ENCODE results near the gene ZNF276. TPM values are rescaled to one million over a fixed set of nuclear protein-coding genes. Genes with fewer than 3 reads are reported as not detected.
"Not testable (repeated sequence)": the region's sequence is repeated elsewhere in the genome, so short reads cannot be mapped to it uniquely, and the experiment has no call there.

ZNF276 gene
- total RNA-seq, 4 donors from 2014 or later = 16.1 to 19.2 (median 17.2) TPM

DNA sequence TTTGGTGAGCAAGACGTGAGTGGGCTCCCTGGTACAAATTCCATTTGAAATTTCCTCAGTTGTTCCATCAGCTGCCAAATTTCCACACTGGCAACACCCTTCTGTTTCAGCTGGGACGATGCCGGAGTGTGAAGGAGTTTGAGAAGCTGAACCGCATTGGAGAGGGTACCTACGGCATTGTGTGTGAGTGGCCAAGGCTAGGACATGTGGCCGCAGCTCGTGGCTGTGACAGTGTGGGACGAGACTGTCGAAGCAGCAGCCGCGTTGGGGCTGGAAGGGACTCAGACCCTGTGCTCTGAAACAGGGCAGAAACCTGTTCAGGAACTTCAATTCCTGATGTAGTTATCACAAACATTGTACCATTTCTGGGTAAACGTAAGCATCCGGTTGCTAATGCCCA is 32.2 kb upstream of the ZNF276 start:
- Histone ChIP-seq H3K9me3 (no peaks in the 10 kb centered on the region), H3K4me3 (no peak overlapping the region), H3K4me1 (peaks cover 9 to 21% (median 18%) of the 10 kb centered on the region in 4 donors), H3K27me3 (no peaks in the 10 kb centered on the region), H3K36me3 (peaks cover 26 to 52% (median 45%) of the 10 kb centered on the region in 4 donors), H3K27ac (replicated peaks in 1 of 4) (no peak overlapping the region)
- no peak for DNase-seq (ENCODE audit: extremely low spot score)
- WGBS = 92% methylated on average over 13 of the region's 13 CpGs
- intact Hi-C loops (cut with DNase I) = no loop called here
- TF ChIP-seq EP300 (IDR thresholded peaks at IDR 0.05) (no peak), POLR2A (IDR thresholded peaks at IDR 0.05; ENCODE audit: low read depth) (no peak), POLR2AphosphoS5 (IDR thresholded peaks at IDR 0.05) (no peak)
- TF ChIP-seq, protein P1, sequence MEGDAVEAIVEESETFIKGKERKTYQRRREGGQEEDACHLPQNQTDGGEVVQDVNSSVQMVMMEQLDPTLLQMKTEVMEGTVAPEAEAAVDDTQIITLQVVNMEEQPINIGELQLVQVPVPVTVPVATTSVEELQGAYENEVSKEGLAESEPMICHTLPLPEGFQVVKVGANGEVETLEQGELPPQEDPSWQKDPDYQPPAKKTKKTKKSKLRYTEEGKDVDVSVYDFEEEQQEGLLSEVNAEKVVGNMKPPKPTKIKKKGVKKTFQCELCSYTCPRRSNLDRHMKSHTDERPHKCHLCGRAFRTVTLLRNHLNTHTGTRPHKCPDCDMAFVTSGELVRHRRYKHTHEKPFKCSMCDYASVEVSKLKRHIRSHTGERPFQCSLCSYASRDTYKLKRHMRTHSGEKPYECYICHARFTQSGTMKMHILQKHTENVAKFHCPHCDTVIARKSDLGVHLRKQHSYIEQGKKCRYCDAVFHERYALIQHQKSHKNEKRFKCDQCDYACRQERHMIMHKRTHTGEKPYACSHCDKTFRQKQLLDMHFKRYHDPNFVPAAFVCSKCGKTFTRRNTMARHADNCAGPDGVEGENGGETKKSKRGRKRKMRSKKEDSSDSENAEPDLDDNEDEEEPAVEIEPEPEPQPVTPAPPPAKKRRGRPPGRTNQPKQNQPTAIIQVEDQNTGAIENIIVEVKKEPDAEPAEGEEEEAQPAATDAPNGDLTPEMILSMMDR (IDR thresholded peaks at IDR 0.05) = no peak

DNA sequence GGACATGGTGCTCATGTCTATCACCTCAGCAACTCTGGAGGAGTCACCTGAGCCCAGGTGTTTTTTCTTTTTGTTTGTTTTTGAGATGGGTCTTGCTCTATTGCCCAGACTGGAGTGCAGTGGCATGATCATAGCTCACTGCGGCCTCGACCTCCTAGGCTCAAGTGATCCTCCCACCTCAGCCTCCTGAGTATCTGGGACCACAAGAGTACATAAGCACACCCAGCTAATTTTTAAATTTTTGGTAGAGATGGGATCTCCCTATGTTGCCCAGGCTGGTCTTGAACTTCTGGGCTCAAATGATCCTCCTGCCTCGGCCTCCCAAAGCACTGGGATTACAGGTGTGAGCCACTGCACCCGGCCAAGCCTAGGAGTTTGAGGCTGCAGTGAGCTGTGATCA is 31.7 kb upstream of the ZNF276 start:
- Histone ChIP-seq H3K36me3 (peaks cover 30 to 57% (median 50%) of the 10 kb centered on the region in 4 donors), H3K4me1 (peaks cover 9 to 21% (median 18%) of the 10 kb centered on the region in 4 donors)
- H3K4me3 ChIP-seq; H3K27me3 ChIP-seq; intact Hi-C loops (cut with DNase I); H3K27ac ChIP-seq (replicated peaks in 1 of 4); H3K9me3 ChIP-seq; DNase-seq (ENCODE audit: extremely low spot score): not testable (repeated sequence)
- 70% methylated on average over 4 of the region's 4 CpGs for WGBS

DNA sequence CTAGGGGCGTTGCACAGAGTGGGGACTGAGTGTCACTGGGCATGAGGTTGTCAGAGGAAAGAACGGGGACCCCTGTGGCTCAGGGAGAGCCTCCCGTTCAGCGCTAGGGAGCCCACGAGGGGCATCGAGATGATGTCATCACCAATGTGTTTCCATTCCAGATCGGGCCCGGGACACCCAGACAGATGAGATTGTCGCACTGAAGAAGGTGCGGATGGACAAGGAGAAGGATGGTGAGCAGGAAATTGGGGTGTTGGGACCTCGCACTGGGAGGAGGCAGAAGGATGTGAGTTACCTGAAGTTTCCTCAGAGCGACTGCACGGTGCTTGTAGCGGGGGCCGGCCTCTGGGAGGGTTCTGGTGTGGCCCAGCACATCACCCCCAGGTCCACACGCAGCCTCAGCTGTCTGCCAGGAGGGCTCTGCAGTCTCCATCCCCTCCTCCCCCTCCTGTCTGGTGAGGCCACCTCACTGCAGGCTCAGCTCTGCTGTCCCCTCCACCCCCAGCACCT is 30.9 kb upstream of the ZNF276 start:
- intact Hi-C loops (cut with DNase I) = no loop called here
- Histone ChIP-seq H3K36me3 (peaks cover 30 to 65% (median 57%) of the 10 kb centered on the region in 4 donors), H3K4me3 (no peak overlapping the region), H3K27ac (replicated peaks in 1 of 4) (no peak overlapping the region), H3K9me3 (no peaks in the 10 kb centered on the region), H3K4me1 (peaks cover 9 to 21% (median 18%) of the 10 kb centered on the region in 4 donors), H3K27me3 (no peaks in the 10 kb centered on the region)
- DNase-seq (ENCODE audit: extremely low spot score) = no peak
- TF ChIP-seq POLR2A (IDR thresholded peaks at IDR 0.05; ENCODE audit: low read depth) = no peak
- TF ChIP-seq EP300 (IDR thresholded peaks at IDR 0.05) = no peak
- no peak for TF ChIP-seq POLR2AphosphoS5 (IDR thresholded peaks at IDR 0.05)
- TF ChIP-seq, protein P1 (IDR thresholded peaks at IDR 0.05) = no peak
- 94% methylated on average over 14 of the region's 16 CpGs for WGBS

DNA sequence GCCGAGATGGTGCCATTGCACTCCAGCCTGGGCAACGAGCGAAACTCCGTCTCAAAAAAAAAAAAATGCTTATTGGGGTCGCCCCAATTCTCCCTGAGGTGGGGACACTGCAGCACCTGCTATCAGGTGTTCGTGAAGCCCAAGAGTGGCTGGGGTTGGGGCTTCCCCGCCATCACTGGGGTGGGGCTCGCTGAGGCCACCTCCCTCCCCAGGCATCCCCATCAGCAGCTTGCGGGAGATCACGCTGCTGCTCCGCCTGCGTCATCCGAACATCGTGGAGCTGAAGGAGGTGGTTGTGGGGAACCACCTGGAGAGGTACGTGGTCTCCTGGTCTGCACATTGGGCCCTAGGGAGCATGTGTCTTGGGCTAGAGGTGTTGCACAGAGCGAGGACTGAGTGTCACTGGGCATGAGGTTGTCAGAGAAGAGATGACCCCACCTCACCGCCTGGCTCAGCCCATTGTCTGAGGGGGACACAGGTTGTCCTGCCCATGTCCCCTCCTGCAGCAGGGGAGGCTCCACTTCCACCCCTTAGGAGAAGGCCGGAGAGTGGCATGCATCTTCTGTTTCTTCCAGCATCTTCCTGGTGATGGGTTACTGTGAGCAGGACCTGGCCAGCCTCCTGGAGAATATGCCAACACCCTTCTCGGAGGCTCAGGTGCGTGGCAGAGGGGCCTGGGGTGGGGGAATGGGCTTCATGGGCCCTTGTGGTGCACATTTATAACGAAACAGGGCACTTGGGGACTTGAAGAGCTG is 29.9 kb upstream of the ZNF276 start:
- TF ChIP-seq EP300 (IDR thresholded peaks at IDR 0.05) (no peak), POLR2AphosphoS5 (IDR thresholded peaks at IDR 0.05) (no peak), POLR2A (IDR thresholded peaks at IDR 0.05; ENCODE audit: low read depth) (no peak)
- TF ChIP-seq, protein P1 (IDR thresholded peaks at IDR 0.05) = no peak
- H3K27me3 ChIP-seq = no peaks in the 10 kb centered on the region
- WGBS = 92% methylated on average over 17 of the region's 21 CpGs
- no peaks in the 10 kb centered on the region for H3K9me3 ChIP-seq
- intact Hi-C loops (cut with DNase I) = no loop called here
- H3K36me3 ChIP-seq = peaks cover 30 to 75% (median 65%) of the 10 kb centered on the region in 4 donors
- no peak overlapping the region for H3K4me3 ChIP-seq
- H3K4me1 ChIP-seq = peaks cover 6 to 16% (median 12%) of the 10 kb centered on the region in 4 donors
- H3K27ac ChIP-seq (replicated peaks in 1 of 4) = no peak overlapping the region
- no peak for DNase-seq (ENCODE audit: extremely low spot score)

DNA sequence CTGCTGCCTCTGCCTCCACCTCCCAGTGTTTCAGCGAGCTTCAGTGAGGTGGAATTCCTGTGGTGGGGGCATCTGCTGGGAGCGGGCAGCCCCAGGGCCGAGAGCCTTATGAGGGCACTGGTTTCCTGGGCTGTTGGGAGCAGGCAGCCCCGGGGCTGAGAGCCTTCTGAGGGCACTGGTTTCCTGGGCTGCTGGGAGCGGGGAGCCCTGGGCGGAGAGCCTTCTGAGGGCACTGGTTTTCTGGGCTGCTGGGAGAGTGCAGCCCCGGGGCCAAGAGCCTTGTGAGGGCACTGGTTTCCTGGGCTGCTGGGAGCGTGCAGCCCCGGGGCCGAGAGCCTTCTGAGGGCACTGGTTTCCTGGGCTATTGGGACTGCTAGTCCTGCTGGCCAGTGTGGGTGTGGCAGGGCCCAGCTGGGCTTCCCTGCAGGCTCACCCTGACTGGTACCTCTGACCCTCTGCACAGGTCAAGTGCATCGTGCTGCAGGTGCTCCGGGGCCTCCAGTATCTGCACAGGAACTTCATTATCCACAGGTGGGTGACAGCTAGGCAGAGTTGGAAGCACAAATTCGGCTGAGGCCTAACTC is 29.3 kb upstream of the ZNF276 start:
- TF ChIP-seq POLR2AphosphoS5 (IDR thresholded peaks at IDR 0.05) = no peak
- TF ChIP-seq, protein P1 (IDR thresholded peaks at IDR 0.05) = no peak
- TF ChIP-seq POLR2A (IDR thresholded peaks at IDR 0.05; ENCODE audit: low read depth) = no peak
- TF ChIP-seq EP300 (IDR thresholded peaks at IDR 0.05) = no peak
- Histone ChIP-seq H3K4me1 (peaks cover 6 to 15% (median 10%) of the 10 kb centered on the region in 4 donors), H3K36me3 (peaks cover 30 to 81% (median 69%) of the 10 kb centered on the region in 4 donors), H3K27me3 (no peaks in the 10 kb centered on the region), H3K27ac (replicated peaks in 1 of 4) (no peak overlapping the region), H3K9me3 (no peaks in the 10 kb centered on the region), H3K4me3 (no peak overlapping the region)
- WGBS = 87% methylated on average over 7 of the region's 13 CpGs
- intact Hi-C loops (cut with DNase I) = no loop called here
- DNase-seq (ENCODE audit: extremely low spot score) = no peak
